Peyer's patch (tissue), 4 donors: ENCODE data around the gene VMP1.

Source experiments
- POLR2A ChIP-seq, 2 donors: fragments of 450-650 bp; IDR thresholded peaks; one replicate each; pipeline ENCODE4 v1.5.1; 2017; ENCODE audit warnings: antibody characterized with exemption in 2 of 2, mild to moderate bottlenecking in 2 of 2, moderate library complexity in 2 of 2
- TF ChIP-seq, protein P1 (sequence below), 6 experiments: fragments of 450-650 bp in 4 of 6; fragments of 200-600 bp in 2 of 6; sonication (generic) in 1 of 6; IDR thresholded peaks; one replicate each; pipeline ENCODE4 v1.5.1; 2017 to 2019; ENCODE audit warnings: antibody characterized with exemption in 6 of 6, mild to moderate bottlenecking in 3 of 6, moderate library complexity in 1 of 6

DNA sequence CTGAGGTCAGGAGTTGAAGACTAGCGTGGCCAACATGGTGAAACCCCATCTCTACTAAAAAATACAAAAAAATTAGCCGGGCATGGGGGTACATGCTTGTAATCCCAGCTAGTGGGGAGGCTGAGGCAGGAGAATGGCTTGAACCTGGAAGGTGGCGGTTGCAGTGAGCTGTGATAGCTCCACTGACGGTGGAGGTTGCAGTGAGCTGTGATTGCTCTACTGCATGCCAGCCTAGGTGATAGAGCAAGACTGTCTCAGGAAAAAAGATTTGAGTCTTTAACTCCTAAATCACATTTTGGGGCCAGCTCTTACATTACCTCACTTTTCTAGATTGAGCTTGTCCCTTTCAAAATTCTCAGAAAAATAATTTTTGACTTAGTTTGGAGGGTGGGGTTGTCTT is 15.2 kb downstream of the VMP1 start:
- no peak for TF ChIP-seq POLR2A (IDR thresholded peaks at IDR 0.05)
- TF ChIP-seq, protein P1, sequence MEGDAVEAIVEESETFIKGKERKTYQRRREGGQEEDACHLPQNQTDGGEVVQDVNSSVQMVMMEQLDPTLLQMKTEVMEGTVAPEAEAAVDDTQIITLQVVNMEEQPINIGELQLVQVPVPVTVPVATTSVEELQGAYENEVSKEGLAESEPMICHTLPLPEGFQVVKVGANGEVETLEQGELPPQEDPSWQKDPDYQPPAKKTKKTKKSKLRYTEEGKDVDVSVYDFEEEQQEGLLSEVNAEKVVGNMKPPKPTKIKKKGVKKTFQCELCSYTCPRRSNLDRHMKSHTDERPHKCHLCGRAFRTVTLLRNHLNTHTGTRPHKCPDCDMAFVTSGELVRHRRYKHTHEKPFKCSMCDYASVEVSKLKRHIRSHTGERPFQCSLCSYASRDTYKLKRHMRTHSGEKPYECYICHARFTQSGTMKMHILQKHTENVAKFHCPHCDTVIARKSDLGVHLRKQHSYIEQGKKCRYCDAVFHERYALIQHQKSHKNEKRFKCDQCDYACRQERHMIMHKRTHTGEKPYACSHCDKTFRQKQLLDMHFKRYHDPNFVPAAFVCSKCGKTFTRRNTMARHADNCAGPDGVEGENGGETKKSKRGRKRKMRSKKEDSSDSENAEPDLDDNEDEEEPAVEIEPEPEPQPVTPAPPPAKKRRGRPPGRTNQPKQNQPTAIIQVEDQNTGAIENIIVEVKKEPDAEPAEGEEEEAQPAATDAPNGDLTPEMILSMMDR (IDR thresholded peaks at IDR 0.05), result no peak
